Germinal center (tissue), 1 donor: ENCODE results near the gene THSD4.
"Not testable (repeated sequence)": the region's sequence is repeated elsewhere in the genome, so short reads cannot be mapped to it uniquely, and the experiment has no call there.

ENCODE experiments used
- DNase-seq: peaks from one replicate; pipeline ENCODE4 v3.0.0; 2012; ENCODE audit warnings: mixed read lengths, low spot score

Gene THSD4

DNA sequence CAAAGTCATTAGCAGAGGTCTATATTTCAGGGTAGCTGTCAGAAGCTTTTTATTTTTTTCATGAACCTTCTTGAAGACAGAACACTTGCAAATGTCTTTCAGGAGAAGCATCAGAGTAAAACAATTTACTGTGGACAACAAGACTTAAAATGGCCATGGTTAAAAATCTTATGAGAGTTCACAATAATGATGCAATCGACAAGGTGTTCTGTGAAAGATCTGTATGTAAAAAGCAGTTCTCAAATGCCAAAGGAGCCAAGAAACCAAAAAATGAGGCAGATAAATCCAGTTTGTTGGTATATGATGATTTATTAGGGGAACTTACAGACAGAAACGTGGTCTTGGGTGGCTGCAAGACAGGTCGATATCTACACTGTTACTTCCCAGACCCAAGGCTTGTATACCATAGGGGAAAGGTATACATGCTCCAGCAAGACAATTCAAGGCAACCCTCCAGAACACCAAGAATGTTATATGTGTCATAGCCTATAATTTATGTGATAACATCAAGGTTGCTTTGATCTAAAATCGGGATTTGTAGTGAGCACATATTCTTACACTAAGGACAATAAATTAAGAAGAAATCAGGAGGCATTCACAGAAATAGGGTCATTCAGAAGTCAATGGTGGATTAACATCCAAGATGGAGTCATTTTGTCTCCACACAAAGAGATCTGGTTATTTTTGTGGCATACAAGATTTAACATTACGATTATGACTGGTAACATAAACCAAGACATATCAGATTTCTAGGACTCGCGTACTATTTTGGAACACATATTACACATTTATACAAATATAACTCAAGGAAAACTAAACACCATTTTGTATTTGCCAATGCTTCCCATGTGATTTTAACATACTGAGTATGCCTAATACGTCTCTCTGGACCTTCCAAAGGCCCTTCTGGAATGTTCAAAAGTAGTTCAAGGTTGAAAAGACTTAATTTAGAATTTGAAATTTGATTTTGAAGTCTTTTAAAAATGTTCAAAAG is 316.4 kb downstream of the THSD4 start:
- DNase-seq, result no peak

DNA sequence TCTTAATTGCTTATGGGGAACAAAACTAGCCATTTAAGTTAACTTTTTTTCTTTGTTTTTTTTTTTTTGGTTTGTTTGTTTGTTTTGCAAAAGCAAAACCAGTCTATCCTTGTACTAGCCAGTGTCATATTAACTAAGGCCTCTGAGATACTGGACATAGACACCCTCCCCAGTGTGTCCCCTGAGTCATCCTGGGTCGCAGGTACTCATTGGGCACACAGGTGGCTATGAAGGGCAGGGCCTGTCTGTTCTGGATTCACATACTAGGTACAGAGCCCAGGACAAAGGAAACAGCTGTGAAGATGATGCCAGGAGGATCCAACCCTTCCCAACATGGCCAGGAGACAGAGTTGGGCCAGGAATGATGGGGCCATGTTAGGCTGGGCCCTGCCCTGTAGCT is 318.1 kb downstream of the THSD4 start:
- DNase-seq, result no peak

DNA sequence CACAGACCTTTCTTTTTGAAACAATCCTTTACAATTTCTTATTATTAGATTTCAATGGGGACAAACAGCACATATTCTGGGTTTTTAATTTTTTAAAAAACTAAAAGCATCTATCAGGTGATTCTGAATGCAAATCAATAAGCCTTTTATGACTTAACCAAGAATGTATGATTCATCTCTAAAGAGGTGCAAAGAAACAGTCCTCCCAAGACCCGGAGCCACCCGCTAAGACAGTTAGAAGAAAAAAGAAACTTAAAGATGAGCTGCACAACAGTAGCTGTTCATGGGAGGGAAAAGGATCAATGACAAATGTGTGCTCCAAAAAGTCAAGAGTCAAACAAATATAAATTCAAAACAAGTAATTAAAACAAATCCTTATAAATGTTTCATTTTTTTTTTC is 319.5 kb downstream of the THSD4 start:
- no peak for DNase-seq

DNA sequence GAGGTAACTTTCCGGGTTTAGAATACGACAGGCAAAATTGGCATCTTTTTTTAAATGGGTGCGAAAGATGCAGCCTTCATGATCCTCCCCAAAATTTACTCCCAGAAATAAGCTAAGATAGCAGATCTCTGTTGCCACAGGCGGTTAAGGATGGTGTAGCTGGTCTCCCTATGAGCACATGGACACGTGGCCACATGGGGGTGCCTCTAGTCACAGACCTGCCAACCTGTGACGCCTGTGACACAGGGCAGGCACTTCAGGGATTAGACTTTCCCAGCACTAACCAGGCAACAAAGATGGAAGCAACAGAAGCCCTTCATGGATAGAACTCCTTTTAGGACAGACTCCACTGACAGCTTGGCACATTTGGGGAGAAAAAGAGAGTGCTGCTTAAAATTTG is 320.3 kb downstream of the THSD4 start:
- no peak for DNase-seq

DNA sequence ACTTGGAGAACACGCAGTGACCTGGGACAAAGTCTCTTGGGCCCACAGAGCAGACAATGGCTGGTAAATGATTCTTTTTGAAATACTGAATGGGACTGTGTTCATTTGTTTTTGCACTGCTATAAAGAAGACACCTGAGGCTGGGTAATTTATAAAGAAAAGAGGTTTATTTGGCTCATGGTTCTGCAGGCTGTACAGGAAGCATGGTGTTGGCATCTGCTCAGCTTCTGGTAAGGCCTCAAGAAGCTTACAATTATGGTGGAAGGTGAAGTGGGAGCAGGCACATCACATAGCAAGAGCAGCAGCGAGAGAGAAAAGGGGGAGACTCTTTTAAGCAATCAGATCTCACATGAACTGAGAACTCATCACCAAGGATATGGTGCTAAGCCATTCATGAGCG is 321.6 kb downstream of the THSD4 start:
- no peak for DNase-seq

DNA sequence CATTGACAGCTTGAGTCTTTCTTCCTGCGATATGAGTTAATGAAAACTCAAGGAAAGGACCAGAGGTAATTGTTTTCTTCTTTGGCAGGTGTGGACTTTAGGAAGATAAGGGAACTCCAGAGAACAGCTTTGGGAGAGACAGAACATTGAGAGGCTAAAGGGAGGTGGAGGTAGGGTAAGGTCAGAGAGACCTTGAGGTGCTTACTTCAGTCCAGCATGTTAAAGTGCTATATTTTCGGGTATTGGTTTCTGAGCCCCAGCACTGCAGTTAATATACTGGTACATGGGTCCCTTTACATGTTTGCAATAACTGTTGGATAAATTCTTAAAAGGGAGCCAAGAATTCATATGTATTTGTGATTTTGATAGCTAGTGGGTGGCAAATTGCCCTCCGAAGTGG is 322.1 kb downstream of the THSD4 start:
- no peak for DNase-seq

DNA sequence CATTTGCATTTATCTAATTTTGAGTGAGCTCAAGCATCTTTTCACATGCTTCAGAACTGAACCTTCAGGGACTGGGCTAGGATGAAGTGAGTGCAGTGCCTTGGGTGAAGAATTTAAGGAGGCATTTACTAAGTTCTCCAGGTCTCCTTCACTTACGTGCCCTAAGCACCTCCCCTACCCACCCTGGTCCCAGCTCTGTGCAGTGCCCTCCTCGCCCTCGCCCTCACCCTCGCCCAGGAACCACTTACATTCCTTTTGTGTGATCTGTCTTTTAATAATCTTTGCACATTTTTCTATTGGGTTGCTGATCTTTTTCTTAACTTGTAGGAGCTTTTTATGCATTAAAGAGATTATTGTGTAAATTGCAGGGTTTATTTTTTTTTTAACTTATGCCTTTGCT is 322.6 kb downstream of the THSD4 start:
- no peak for DNase-seq

DNA sequence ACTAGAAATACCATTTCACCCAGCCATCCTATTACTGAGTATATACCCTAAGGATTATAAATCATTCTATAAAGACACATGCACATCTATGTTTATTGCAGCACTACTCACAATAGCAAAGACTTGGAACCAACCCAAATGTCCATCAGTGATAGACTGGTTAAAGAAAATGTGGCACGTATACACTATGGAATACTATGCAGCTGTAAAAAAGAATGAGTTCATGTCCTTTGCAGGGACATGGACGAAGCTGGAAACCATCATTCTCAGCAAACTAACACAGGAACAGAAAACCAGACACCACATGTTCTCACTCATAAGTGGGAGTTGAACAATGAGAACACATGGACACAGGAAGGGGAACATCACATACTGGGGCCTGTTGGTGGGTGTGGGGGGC is 324.2 kb downstream of the THSD4 start:
- DNase-seq, result not testable (repeated sequence)

DNA sequence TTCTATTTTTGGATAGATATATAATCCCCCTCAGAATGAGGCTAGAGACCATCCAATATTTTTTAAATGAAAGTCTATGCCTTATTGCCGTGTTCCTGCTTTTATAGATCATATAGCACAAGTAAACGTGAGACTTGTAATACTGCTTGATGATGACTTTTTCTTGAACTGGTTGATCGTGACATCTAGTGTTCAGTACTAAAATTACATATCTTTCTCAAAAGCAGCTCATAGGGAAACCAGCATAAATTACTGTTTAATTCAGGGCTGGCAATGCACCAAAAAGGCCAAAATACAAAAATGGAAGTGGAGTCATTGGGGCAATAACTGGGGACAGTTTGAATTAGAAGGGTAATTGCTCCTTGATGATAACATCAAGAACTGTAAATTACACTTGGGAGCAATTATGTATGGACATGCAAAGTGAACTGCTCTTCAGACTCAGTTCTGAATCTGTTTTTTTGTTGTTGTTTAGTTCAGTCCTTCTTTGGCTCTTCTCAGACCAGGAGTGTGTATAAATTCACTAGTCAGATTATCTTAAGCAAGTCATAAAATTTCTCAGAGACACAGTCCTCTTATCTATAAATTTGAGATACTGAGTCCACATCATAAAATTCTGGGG is 325.3 kb downstream of the THSD4 start:
- DNase-seq, result peak; percentile 11

DNA sequence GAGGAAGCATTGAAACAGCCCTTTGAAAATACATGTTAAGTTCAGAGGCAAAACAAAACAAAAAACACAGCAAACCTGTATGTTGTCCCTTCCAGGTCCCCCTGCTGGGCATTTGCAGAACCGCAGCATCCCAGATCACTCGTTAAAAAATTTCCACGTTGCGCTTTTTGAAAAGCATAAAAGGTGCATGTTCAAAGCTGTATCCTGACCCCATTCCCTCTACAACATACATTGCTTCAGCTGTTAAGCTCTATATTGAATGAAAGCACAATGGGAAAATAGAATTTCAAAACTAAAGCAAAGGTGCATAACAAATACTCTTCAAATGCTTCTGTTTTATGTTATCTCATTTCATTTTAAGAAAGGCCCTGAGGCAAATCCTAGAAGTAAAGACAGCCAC is 328.3 kb downstream of the THSD4 start:
- peak; percentile 26 for DNase-seq

DNA sequence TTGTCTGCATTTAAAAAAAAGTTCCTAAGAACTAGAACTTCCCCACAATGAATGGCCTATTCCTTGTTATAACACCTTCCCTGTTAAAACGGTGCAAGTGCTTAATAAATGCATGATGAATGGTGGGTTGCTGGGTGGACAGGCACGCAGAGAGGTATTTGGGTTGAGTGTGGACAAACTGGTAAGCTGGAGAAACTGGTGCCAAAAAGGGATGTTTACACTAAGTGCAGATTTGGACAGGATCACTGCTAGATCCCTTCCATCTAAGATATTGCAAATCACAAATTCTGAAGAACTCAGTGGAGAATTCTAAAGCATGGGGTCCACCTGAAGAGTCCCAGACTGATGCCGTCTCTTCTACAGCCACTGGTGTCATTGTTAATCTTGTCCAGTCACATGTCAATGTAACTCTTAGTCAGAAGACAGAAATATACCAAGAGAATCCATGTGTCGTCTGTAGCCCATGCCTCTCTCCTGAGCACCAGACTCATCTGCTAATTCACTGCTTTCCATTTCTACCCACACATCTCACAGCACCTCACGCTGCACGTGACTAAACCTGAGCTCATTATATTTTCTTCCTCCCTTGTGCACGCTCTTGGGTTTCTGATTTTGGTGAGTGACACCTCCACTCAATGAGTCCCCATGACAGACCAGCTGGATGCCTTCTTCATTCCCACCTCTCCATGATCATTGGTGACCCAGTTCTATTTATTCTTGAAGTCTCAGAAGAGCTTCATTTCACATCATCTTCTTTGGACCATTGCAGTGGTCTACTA is 328.9 kb downstream of the THSD4 start:
- no peak for DNase-seq

DNA sequence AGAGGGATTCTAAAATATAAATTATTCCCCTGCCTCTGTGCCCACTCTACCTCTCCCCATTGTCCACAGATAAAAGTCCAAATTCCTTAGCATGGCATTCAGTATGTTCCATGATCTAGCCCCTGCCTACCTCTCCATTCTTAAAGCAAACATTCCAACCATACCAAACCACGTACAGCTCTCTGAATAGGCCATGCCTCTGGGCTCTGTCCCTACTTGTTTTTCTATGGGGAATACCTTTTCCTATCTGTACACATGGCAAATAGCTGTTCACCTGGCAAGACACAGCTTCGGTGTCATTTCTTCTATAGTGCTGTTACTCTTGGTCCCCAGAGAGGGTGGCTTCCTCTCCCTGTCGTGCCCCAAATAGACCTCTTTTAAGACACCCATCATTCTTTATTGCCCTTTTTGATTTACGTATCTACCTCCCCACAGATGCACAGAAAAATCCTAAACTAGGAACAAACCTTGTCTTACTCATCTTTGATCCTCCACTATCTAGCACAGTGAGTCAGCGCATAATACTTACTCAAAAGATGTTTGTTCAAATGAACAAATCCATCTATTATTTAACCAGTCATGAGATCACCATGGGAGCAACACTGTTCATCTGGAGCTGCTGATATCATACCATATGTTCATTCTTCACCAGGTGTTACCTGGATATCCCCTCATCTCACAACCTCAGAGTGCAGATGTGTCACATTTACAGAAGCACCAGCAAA is 329.8 kb downstream of the THSD4 start:
- DNase-seq, result no peak

DNA sequence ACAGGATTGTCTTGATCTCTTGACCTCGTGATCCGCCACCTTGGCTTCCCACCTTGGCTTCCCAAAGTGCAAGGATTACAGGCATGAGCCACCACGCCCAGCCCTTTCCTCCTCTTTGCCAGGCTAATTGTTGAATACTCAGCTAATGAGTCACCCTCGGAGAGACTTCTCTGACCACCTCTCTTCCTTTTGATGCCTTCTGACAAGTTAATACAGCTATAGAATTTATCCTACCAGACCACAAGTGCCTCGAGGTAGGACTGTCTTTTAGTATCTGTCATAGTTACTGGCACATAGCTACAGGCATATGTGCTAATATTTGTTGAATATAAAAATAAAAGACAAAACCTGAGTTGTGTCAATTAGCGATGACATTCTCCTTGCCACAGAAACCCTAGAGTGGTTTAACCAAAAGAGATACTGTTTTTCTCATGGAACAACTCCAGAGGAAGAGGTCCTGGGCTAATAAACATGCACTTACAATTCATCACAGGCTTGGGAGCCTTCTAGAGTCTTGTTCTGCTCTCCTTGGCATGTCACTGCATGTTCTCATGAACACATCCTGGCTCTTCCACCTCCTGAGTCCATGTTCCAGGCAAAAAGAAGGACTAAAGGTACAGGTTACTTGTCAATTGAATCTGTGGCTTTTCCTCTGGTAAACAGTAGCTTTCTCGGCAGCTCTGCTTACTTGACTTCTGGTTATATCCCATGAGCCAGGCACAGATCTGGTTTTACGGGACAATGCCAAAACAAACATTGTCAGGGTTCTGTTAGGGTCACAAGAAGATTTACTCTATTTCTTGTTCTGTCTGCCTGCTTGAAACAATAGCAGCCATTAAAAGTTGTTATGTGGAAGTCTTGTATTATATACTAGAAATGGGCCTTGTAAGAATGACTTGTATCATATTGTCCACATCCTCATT is 332.3 kb downstream of the THSD4 start:
- no peak for DNase-seq

DNA sequence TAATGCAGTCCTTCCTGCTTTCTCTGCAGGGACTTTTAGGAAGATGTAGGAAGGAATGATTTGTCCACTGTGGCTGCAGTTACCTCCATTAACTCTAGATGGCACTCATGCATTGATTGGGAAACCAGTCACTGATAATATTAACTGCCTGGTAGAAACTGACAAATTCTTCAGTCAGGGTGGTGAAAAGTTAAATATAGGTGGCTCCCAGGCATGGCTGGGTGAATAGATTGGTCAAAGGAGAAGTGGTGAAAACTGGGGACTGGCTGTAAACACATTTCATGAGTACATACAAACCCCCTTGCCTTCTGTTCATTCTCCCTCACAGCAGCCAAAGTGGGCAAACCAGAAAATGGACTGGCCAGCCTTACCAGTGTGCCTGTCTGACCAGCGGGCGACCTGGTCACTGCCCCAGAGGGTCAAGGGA is 333.4 kb downstream of the THSD4 start:
- peak; percentile 27 for DNase-seq

DNA sequence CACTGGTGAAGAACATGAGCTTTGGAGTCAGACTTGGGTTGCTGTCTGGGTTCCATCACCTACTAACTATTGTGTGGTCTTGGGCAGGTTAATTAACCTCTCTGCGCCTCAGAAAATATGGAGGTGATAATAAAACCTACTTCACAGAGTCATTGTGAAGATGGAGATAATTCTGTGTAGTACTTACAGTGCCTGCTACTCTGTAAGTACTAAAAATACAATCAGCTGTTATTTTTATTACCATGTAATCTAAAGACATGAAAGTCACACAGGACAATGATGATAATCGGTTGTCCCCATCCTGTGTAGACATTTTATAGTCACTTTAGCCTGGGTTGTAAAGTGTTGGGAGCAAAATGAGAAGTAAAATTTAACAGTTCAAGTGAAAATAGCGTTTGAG is 334.1 kb downstream of the THSD4 start:
- DNase-seq, result no peak

DNA sequence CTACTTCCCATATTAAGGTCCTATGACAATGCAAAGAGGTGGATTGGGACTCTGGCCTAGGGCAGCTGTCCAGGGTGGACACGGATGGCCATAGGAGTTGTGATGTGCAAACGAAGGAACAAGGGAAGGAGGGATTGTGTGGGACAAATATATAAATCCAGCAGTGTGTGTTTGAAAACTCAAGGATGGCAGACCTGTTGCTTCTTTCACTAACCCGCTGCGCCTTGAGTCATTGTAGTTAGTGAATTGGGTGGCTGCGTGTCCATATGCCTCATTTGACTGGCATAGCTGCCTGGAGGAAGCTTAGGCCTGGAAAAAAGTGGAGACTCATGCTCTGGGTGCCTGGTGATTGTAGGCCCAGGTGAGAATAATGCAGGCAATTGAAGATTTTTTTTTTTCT is 334.7 kb downstream of the THSD4 start:
- DNase-seq, result no peak

DNA sequence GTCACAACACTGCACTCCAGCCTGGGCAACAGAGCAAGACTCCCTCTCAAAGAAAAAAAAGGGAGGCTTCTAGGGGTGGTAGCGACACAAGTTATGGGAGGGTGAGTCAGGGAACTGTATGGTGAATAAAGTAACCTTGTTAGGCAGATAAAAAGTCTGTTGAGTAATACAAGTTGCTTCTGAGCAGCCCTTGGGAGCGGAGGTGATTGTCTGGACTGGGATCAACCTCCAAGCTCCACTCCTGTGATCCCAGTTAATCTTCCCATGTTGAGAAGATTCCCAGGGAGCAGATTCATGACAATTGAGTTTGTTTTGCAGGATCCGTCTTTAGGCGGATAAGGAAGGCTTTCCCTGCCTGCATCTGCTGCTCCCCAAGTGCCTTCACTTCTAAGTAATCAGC is 335.9 kb downstream of the THSD4 start:
- no peak for DNase-seq

DNA sequence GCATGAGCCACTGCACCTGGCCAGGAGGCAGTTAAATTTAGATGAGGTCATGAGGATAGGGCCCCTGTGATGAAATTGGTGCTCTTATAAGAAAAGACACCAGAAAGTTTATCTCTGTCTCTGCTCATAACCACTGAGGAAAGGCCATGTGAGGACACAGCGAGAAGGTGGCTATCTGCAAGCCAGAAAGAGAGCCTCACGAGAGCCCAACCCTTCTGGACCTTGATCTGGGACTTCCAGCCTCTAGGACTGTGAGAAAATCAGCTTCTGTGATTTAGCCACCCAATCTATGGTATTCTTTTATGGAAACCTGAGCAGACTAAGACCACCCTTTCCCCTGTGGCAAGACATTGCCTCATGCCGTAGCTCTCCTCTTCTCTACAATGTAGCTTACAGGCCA is 337.6 kb downstream of the THSD4 start:
- no peak for DNase-seq

DNA sequence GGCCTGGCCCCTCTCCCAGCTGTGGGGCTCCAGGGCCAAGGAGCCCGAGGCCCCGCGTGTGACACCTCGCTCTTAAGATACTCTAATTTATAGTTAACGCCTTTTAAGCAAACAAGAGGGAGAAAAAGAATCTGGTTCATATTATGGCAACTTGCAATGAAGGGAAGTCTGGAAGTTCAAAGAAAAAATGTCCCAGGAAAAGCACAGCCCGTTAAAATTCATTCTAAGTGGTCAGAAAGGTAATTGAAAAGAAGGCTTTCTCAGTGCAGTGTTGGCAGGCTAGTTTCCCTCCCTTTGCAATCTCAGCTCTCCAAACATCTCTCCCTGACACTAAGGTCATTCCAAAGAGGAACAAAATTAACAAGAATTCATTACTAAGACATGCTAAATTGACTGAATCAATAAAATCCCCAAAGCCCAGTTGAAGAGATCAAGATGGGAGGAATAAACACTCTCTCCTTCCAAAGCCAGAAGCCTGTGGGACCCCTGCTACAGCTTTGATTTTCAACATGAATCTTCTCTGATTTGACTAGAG is 339.3 kb downstream of the THSD4 start:
- no peak for DNase-seq

DNA sequence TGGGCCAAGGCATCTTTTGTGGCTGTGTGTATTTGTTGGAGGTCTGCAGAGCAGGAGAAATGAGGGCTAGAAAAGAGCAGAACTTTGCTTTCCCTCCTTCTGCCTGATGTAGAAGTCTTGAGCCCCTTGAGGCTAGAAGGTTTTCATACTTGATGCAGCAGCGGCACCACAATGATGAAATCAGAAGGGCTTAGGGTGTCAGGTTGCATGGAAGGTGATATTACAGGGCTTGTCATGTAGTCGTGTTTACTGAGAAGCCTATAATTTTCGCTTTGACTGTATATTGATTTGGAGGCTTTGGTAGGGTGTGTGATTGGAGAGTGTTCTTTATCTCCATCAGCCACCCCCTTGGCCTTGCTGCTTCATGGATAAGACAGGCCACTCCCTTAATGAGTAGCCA is 339.8 kb downstream of the THSD4 start:
- no peak for DNase-seq

DNA sequence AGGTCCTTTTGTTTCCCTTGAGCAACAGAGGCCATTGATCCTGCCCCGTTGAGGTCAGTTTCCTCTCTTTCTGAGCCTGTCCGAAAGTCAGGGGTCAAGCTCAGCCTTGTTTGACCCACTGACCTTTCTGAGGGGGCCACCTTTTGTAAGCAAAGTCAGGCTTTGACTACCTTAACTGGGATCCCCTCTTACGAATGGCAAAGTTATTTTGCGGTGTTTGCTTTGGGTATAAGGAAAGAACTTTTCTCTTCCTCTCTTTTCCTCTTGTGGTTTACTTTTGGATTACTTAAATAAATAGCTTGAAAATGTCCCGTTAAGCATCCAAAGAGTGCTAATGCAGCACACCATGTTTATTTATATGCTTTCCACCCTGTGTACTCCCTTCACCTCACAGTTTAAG is 340.6 kb downstream of the THSD4 start:
- no peak for DNase-seq
